Measurements from ENCODE around the gene NPVF. TPM values are rescaled to one million over a fixed set of nuclear protein-coding genes. Genes with fewer than 3 reads are reported as not detected.

NPVF gene
- polyA plus RNA-seq, 1 donor = not detected

DNA sequence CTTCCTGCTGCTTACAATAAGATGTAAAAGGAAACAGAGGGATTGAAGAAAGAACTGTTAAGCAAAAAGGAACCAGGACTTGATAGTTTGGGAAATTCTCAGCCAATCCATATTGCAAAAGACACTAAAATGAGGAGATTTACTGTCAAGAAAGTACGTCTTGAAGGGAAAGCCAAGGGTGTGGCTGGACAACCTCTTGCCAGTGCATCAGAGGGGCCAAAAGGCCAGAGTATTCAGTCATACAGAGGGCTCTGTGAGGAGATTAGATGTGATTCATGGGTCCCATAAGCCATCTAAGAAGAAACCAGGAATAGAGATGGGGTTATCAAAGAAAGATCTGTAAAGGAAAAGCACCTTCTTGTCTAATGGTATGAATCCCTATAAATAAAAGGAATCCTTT, 25.4 kb upstream of the NPVF start:
- Histone ChIP-seq H3K27ac (ENCODE audit: low read length) (no peak overlapping the region), H3K36me3 (ENCODE audit: control insufficient read depth, insufficient read depth, low read length) (no peaks in the 10 kb centered on the region), H3K9me3 (ENCODE audit: control insufficient read depth, low read depth, low read length) (no peaks in the 10 kb centered on the region), H3K4me1 (ENCODE audit: control insufficient read depth, insufficient read depth, low read length) (peaks cover 12% of the 10 kb centered on the region), H3K27me3 (ENCODE audit: control insufficient read depth, insufficient read depth, low read length) (no peaks in the 10 kb centered on the region), H3K4me3 (ENCODE audit: low read length) (no peak overlapping the region)
- no peak for DNase-seq
- 83% methylated on average over 1 of the region's 1 CpG for WGBS (ENCODE audit: insufficient coverage, low lambda C conversion rate)

DNA sequence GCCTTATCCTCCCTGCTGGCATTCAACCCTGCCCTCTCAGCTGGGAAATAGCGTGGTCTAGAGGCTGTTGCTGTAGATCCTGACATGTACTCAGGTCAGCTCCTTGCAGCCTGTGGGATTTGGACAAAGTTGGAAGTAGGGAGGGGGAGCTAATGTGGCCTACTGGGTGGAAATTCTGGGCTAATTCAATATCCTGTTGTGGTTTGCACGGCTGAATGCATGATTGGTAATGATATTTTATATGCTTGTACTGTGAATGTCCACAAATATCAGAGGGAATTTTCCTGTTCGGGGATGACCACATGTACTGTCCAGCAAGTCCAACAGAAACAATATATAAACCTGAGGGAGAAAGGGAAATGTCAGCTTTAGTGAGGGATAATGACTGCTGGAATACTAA, 22.1 kb upstream of the NPVF start:
- 100% methylated on average over 1 of the region's 3 CpGs for WGBS (ENCODE audit: insufficient coverage, low lambda C conversion rate)
- H3K27me3 ChIP-seq (ENCODE audit: control insufficient read depth, insufficient read depth, low read length) = no peaks in the 10 kb centered on the region
- no peaks in the 10 kb centered on the region for H3K9me3 ChIP-seq (ENCODE audit: control insufficient read depth, low read depth, low read length)
- peaks cover under 1% of the 10 kb centered on the region for H3K4me1 ChIP-seq (ENCODE audit: control insufficient read depth, insufficient read depth, low read length)
- DNase-seq = no peak
- no peak overlapping the region for H3K27ac ChIP-seq (ENCODE audit: low read length)
- no peaks in the 10 kb centered on the region for H3K36me3 ChIP-seq (ENCODE audit: control insufficient read depth, insufficient read depth, low read length)
- H3K4me3 ChIP-seq (ENCODE audit: low read length) = no peak overlapping the region

- Histone ChIP-seq H3K36me3 (ENCODE audit: control insufficient read depth, insufficient read depth, low read length) (no peaks in the 10 kb centered on the region), H3K27ac (ENCODE audit: low read length) (no peak overlapping the region), H3K4me1 (ENCODE audit: control insufficient read depth, insufficient read depth, low read length) (no peaks in the 10 kb centered on the region), H3K9me3 (ENCODE audit: control insufficient read depth, low read depth, low read length) (no peaks in the 10 kb centered on the region), H3K4me3 (ENCODE audit: low read length) (no peak overlapping the region), H3K27me3 (ENCODE audit: control insufficient read depth, insufficient read depth, low read length) (no peaks in the 10 kb centered on the region)
- WGBS (ENCODE audit: insufficient coverage, low lambda C conversion rate) = no CpG with 5 or more reads among the region's 3 CpGs
- no peak for DNase-seq
Observed at GRCh38 chr7:25249772-25250171, 21.5 kb upstream of the NPVF start.

- H3K36me3 ChIP-seq (ENCODE audit: control insufficient read depth, insufficient read depth, low read length) = no peaks in the 10 kb centered on the region
- H3K9me3 ChIP-seq (ENCODE audit: control insufficient read depth, low read depth, low read length) = no peaks in the 10 kb centered on the region
- H3K4me1 ChIP-seq (ENCODE audit: control insufficient read depth, insufficient read depth, low read length) = no peaks in the 10 kb centered on the region
- DNase-seq = no peak
- H3K27me3 ChIP-seq (ENCODE audit: control insufficient read depth, insufficient read depth, low read length) = no peaks in the 10 kb centered on the region
- H3K4me3 ChIP-seq (ENCODE audit: low read length) = no peak overlapping the region
- no CpG with 5 or more reads among the region's 1 CpG for WGBS (ENCODE audit: insufficient coverage, low lambda C conversion rate)
- H3K27ac ChIP-seq (ENCODE audit: low read length) = no peak overlapping the region
Observed at GRCh38 chr7:25246306-25246705, 18.0 kb upstream of the NPVF start.

- Histone ChIP-seq H3K27me3 (ENCODE audit: control insufficient read depth, insufficient read depth, low read length) (no peaks in the 10 kb centered on the region), H3K36me3 (ENCODE audit: control insufficient read depth, insufficient read depth, low read length) (no peaks in the 10 kb centered on the region), H3K4me3 (ENCODE audit: low read length) (no peak overlapping the region), H3K27ac (ENCODE audit: low read length) (no peak overlapping the region), H3K4me1 (ENCODE audit: control insufficient read depth, insufficient read depth, low read length) (no peaks in the 10 kb centered on the region), H3K9me3 (ENCODE audit: control insufficient read depth, low read depth, low read length) (no peaks in the 10 kb centered on the region)
- no peak for DNase-seq
- no CpG with 5 or more reads among the region's 3 CpGs for WGBS (ENCODE audit: insufficient coverage, low lambda C conversion rate)
Observed at GRCh38 chr7:25244254-25245033, 16.2 kb upstream of the NPVF start.

DNA sequence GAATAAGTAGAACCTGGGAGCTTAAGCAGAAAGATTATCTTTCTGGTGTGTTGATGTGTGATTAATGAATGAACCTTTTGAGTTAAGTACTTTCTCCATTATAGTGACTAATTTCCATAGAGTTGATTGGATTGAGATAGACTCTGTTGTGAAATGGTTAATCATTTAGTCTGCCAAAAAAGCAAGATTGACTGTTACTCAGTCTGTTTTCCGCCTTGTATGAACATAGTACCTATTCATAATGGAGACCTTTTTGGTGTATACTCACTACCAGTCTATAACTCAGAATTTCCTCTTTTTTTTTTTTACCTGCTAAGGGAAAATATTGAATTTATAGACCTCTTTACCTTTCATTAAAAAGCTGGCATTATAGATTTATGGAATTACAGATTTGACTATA, 14.4 kb upstream of the NPVF start:
- Histone ChIP-seq H3K27ac (ENCODE audit: low read length) (no peak overlapping the region), H3K36me3 (ENCODE audit: control insufficient read depth, insufficient read depth, low read length) (no peaks in the 10 kb centered on the region), H3K27me3 (ENCODE audit: control insufficient read depth, insufficient read depth, low read length) (no peaks in the 10 kb centered on the region), H3K4me1 (ENCODE audit: control insufficient read depth, insufficient read depth, low read length) (no peaks in the 10 kb centered on the region), H3K4me3 (ENCODE audit: low read length) (no peak overlapping the region), H3K9me3 (ENCODE audit: control insufficient read depth, low read depth, low read length) (no peaks in the 10 kb centered on the region)
- no peak for DNase-seq
- no CpG with 5 or more reads among the region's 1 CpG for WGBS (ENCODE audit: insufficient coverage, low lambda C conversion rate)

DNA sequence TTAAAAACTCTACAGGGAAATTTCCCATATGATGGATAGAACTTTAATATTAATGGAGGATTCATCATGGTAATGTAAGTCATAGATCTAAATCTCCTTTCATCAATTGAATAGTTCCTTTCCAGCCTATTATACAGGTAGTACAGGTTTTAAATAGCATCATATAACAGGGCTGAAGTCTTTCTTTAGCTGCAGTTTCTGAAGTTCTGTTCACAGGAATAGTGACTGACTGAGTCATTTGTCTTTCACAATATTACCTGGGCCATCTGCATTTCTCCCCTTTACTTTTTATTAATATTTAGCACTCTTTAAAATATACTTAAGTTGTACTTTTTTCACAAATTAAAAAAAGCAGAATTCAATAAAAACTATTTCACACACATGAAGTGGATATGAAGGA, 12.6 kb upstream of the NPVF start:
- Histone ChIP-seq H3K9me3 (ENCODE audit: control insufficient read depth, low read depth, low read length) (no peaks in the 10 kb centered on the region), H3K4me1 (ENCODE audit: control insufficient read depth, insufficient read depth, low read length) (no peaks in the 10 kb centered on the region), H3K4me3 (ENCODE audit: low read length) (no peak overlapping the region), H3K36me3 (ENCODE audit: control insufficient read depth, insufficient read depth, low read length) (no peaks in the 10 kb centered on the region), H3K27me3 (ENCODE audit: control insufficient read depth, insufficient read depth, low read length) (peaks cover 2% of the 10 kb centered on the region), H3K27ac (ENCODE audit: low read length) (no peak overlapping the region)
- DNase-seq = no peak

- H3K9me3 ChIP-seq (ENCODE audit: control insufficient read depth, low read depth, low read length) = no peaks in the 10 kb centered on the region
- H3K4me1 ChIP-seq (ENCODE audit: control insufficient read depth, insufficient read depth, low read length) = no peaks in the 10 kb centered on the region
- 76% methylated on average over 4 of the region's 10 CpGs for WGBS (ENCODE audit: insufficient coverage, low lambda C conversion rate)
- H3K4me3 ChIP-seq (ENCODE audit: low read length) = no peak overlapping the region
- DNase-seq = no peak
- peaks cover 4% of the 10 kb centered on the region for H3K27me3 ChIP-seq (ENCODE audit: control insufficient read depth, insufficient read depth, low read length)
- H3K27ac ChIP-seq (ENCODE audit: low read length) = no peak overlapping the region
- H3K36me3 ChIP-seq (ENCODE audit: control insufficient read depth, insufficient read depth, low read length) = no peaks in the 10 kb centered on the region
Observed at GRCh38 chr7:25240340-25240739, 12.1 kb upstream of the NPVF start.

GRCh38 chr7:25239888-25240287, 11.6 kb upstream of the NPVF start:
- Histone ChIP-seq H3K4me1 (ENCODE audit: control insufficient read depth, insufficient read depth, low read length) (no peaks in the 10 kb centered on the region), H3K4me3 (ENCODE audit: low read length) (no peak overlapping the region), H3K27me3 (ENCODE audit: control insufficient read depth, insufficient read depth, low read length) (peaks cover 4% of the 10 kb centered on the region), H3K9me3 (ENCODE audit: control insufficient read depth, low read depth, low read length) (no peaks in the 10 kb centered on the region), H3K36me3 (ENCODE audit: control insufficient read depth, insufficient read depth, low read length) (no peaks in the 10 kb centered on the region), H3K27ac (ENCODE audit: low read length) (no peak overlapping the region)
- no CpG with 5 or more reads among the region's 3 CpGs for WGBS (ENCODE audit: insufficient coverage, low lambda C conversion rate)
- DNase-seq = no peak

- no peak overlapping the region for H3K27ac ChIP-seq (ENCODE audit: low read length)
- H3K27me3 ChIP-seq (ENCODE audit: control insufficient read depth, insufficient read depth, low read length) = peaks cover 4% of the 10 kb centered on the region
- no peaks in the 10 kb centered on the region for H3K4me1 ChIP-seq (ENCODE audit: control insufficient read depth, insufficient read depth, low read length)
- no peak for DNase-seq
- H3K4me3 ChIP-seq (ENCODE audit: low read length) = no peak overlapping the region
- 100% methylated on average over 1 of the region's 2 CpGs for WGBS (ENCODE audit: insufficient coverage, low lambda C conversion rate)
- no peaks in the 10 kb centered on the region for H3K9me3 ChIP-seq (ENCODE audit: control insufficient read depth, low read depth, low read length)
- H3K36me3 ChIP-seq (ENCODE audit: control insufficient read depth, insufficient read depth, low read length) = no peaks in the 10 kb centered on the region
Observed at GRCh38 chr7:25238066-25238725, 9.9 kb upstream of the NPVF start.

GRCh38 chr7:25235471-25235870, 7.2 kb upstream of the NPVF start:
- H3K36me3 ChIP-seq (ENCODE audit: control insufficient read depth, insufficient read depth, low read length) = no peaks in the 10 kb centered on the region
- H3K9me3 ChIP-seq (ENCODE audit: control insufficient read depth, low read depth, low read length) = no peaks in the 10 kb centered on the region
- no peak overlapping the region for H3K4me3 ChIP-seq (ENCODE audit: low read length)
- DNase-seq = no peak
- peaks cover 4% of the 10 kb centered on the region for H3K27me3 ChIP-seq (ENCODE audit: control insufficient read depth, insufficient read depth, low read length)
- no peaks in the 10 kb centered on the region for H3K4me1 ChIP-seq (ENCODE audit: control insufficient read depth, insufficient read depth, low read length)
- H3K27ac ChIP-seq (ENCODE audit: low read length) = no peak overlapping the region
- no CpG with 5 or more reads among the region's 3 CpGs for WGBS (ENCODE audit: insufficient coverage, low lambda C conversion rate)
